IMR-90 (cell line): ENCODE results near the gene DBNDD1. TPM values are rescaled to one million over a fixed set of nuclear protein-coding genes. Genes with fewer than 3 reads are reported as not detected.
A peak's percentile ranks its signal among the peaks of the same experiment; 100 is the strongest.

ENCODE experiments used
- ATAC-seq: fragments of 200-7000 bp; cut with Tn5 transposase; 2 replicates; pipeline ENCODE4 v1.9.1; 2020; ENCODE audit warnings: low read depth, mild to moderate bottlenecking, moderate library complexity
- BruUV-seq: library from RNA; stranded (reverse); fragments of 400-500 nt; replicated peaks from 2 replicates; lab custom pipeline; 2021; lab: Mats Ljungman, UMichigan
- CTCF ChIA-PET: fragments of 300-600 bp; formaldehyde crosslinking; extraction: SDS; loops from one replicate; lab custom pipeline; 2021; ENCODE audit warnings: antibody characterized with exemption; lab: Yijun Ruan, JAX
- POLR2A ChIA-PET: fragments of 300-600 bp; sonication (Branson Sonifier 250); formaldehyde crosslinking; loops from one replicate; lab custom pipeline; 2022; ENCODE audit warnings: antibody characterized with exemption; ENCODE audit not compliant: unreplicated experiment; lab: Charles Lee
- DNase-seq: peaks from one replicate; pipeline ENCODE4 v3.0.0; 2013
- H2AFZ ChIP-seq: replicated peaks from 2 replicates; pipeline ENCODE3; 2013; ENCODE audit warnings: low read length, mild to moderate bottlenecking; ENCODE audit not compliant: poor library complexity
- H2AK5ac ChIP-seq: 2 replicates; pipeline ENCODE4 v1.6.1; 2013; ENCODE audit warnings: low read depth, low read length, inconsistent platforms
- H2AK9ac ChIP-seq: replicated peaks from 2 replicates; pipeline ENCODE3; 2013; ENCODE audit warnings: mild to moderate bottlenecking, low read depth, low read length, moderate library complexity; ENCODE audit not compliant: poor library complexity
- H2BK120ac ChIP-seq: 2 replicates; pipeline ENCODE4 v1.6.1; 2013; ENCODE audit warnings: low read depth, low read length, inconsistent platforms
- H2BK15ac ChIP-seq: 3 replicates; pipeline ENCODE4 v1.6.1; 2013; ENCODE audit warnings: low read depth, low read length, inconsistent platforms
- H2BK20ac ChIP-seq: 2 replicates; pipeline ENCODE4 v1.6.1; 2013; ENCODE audit warnings: low read depth, mild to moderate bottlenecking, inconsistent platforms, low read length, moderate library complexity
- H2BK5ac ChIP-seq: 2 replicates; pipeline ENCODE4 v1.6.1; 2013; ENCODE audit warnings: mild to moderate bottlenecking, low read depth, low read length, inconsistent platforms; ENCODE audit not compliant: poor library complexity, severe bottlenecking
- H3K14ac ChIP-seq: replicated peaks from 2 replicates; pipeline ENCODE4 v1.6.1; 2013; ENCODE audit warnings: low read depth, low read length, inconsistent platforms
- H3K18ac ChIP-seq: 2 replicates; pipeline ENCODE4 v1.6.1; 2013; ENCODE audit warnings: low read depth, low read length, control low read depth
- H3K23ac ChIP-seq: 2 replicates; pipeline ENCODE4 v1.6.1; 2013; ENCODE audit warnings: low read depth, low read length, inconsistent platforms
- H3K27ac ChIP-seq: 2 replicates; pipeline ENCODE4 v1.5.1; 2013; ENCODE audit warnings: mild to moderate bottlenecking, control low read depth, low read length; ENCODE audit not compliant: insufficient read depth
- H3K27me3 ChIP-seq: 2 replicates; pipeline ENCODE4 v1.6.1; 2013; ENCODE audit warnings: low read length; ENCODE audit not compliant: control insufficient read depth, insufficient read depth
- H3K36me3 ChIP-seq: 2 replicates; pipeline ENCODE4 v1.6.1; 2013; ENCODE audit warnings: low read length, mixed read lengths; ENCODE audit not compliant: control insufficient read depth, insufficient read depth
- H3K4ac ChIP-seq: 2 replicates; pipeline ENCODE4 v1.6.1; 2013; ENCODE audit warnings: low read depth, low read length, inconsistent platforms
- H3K4me1 ChIP-seq: 2 replicates; pipeline ENCODE4 v1.6.1; 2013; ENCODE audit warnings: low read length, mixed read lengths; ENCODE audit not compliant: control insufficient read depth, insufficient read depth
- H3K4me2 ChIP-seq: 2 replicates; pipeline ENCODE4 v1.6.1; 2013; ENCODE audit warnings: low read depth, mild to moderate bottlenecking, control low read depth, low read length, moderate library complexity
- H3K4me3 ChIP-seq: 2 replicates; pipeline ENCODE4 v1.5.1; 2013; ENCODE audit warnings: low read depth, mild to moderate bottlenecking, control low read depth, low read length, moderate library complexity; ENCODE audit not compliant: insufficient read depth
- H3K56ac ChIP-seq: 2 replicates; pipeline ENCODE4 v1.6.1; 2013; ENCODE audit warnings: low read length, inconsistent platforms; ENCODE audit not compliant: insufficient read depth; ENCODE audit errors: extremely low read depth
- H3K79me1 ChIP-seq, 2 experiments: 2 replicates each; pipeline ENCODE4 v1.6.1; 2013; ENCODE audit warnings: low read length in 2 of 2, inconsistent platforms in 1 of 2, low read depth in 1 of 2
- H3K9ac ChIP-seq: 2 replicates; pipeline ENCODE4 v1.6.1; 2013; ENCODE audit warnings: low read depth, low read length, control low read depth
- H3K9me1 ChIP-seq: 2 replicates; pipeline ENCODE4 v1.6.1; 2013; ENCODE audit warnings: low read length, inconsistent platforms; ENCODE audit not compliant: insufficient read depth
- H3K9me3 ChIP-seq: 2 replicates; pipeline ENCODE4 v1.6.1; 2013; ENCODE audit warnings: low read length; ENCODE audit not compliant: control insufficient read depth, insufficient read depth
- H4K20me1 ChIP-seq: 2 replicates; pipeline ENCODE4 v1.6.1; 2013; ENCODE audit warnings: low read length, inconsistent platforms; ENCODE audit not compliant: insufficient read depth
- H4K5ac ChIP-seq: 2 replicates; pipeline ENCODE4 v1.6.1; 2013; ENCODE audit warnings: mild to moderate bottlenecking, low read depth, low read length, control low read depth
- H4K8ac ChIP-seq, 2 experiments: 2 replicates each; pipeline ENCODE4 v1.6.1; 2013; ENCODE audit warnings: low read depth in 2 of 2, low read length in 2 of 2, control low read depth in 1 of 2, inconsistent platforms in 1 of 2
- H4K91ac ChIP-seq: 2 replicates; pipeline ENCODE4 v1.6.1; 2013; ENCODE audit warnings: low read depth, low read length, inconsistent platforms; ENCODE audit not compliant: insufficient read depth
- BHLHE40 ChIP-seq: fragments of 150-350 bp; IDR thresholded peaks from 2 replicates; pipeline ENCODE4 v1.6.1; 2016; ENCODE audit warnings: mild to moderate bottlenecking, low read depth, low read length
- CEBPB ChIP-seq: IDR thresholded peaks from 2 replicates; pipeline ENCODE4 v1.6.1; 2012; ENCODE audit warnings: low read depth, low read length, improper control_type of control experiment
- CHD1 ChIP-seq: IDR thresholded peaks from 2 replicates; pipeline ENCODE4 v1.6.1; 2012; ENCODE audit warnings: low read depth, low read length, improper control_type of control experiment
- RAD21 ChIP-seq: IDR thresholded peaks from 2 replicates; pipeline ENCODE4 v1.6.1; 2012; ENCODE audit warnings: low read length, improper control_type of control experiment
- RCOR1 ChIP-seq: IDR thresholded peaks from 2 replicates; pipeline ENCODE4 v1.6.1; 2012; ENCODE audit warnings: mild to moderate bottlenecking, low read length, improper control_type of control experiment; ENCODE audit not compliant: insufficient replicate concordance
- SMC3 ChIP-seq: fragments of 150-350 bp; IDR thresholded peaks from 2 replicates; pipeline ENCODE4 v1.6.1; 2016; ENCODE audit warnings: low read depth, mild to moderate bottlenecking, antibody characterized with exemption, low read length, moderate library complexity
- WGBS, 2 experiments: methylation state at CpG; one replicate each; pipeline versions ENCODE4 v1.1.5 to v1.1.7; 2013; ENCODE audit warnings: missing lambda C conversion rate in 2 of 2; ENCODE audit not compliant: insufficient read length in 1 of 2; ENCODE audit errors: extremely low coverage in 2 of 2; 5-methylcytosine and 5-hydroxymethylcytosine counted together
- dilution Hi-C: fragments of 300-500 bp; cut with HindIII; formaldehyde crosslinking; loops from one replicate; pipeline ENCODE4 v1.14.3; 2018; ENCODE audit warnings: low sequenced_read_pairs; ENCODE audit not compliant: unreplicated experiment
- in situ Hi-C: fragments of 300-500 bp; cut with MboI; formaldehyde crosslinking; loops from 3 replicates; pipeline ENCODE4 v1.14.3; 2019; ENCODE audit warnings: low sequenced_read_pairs, inconsistent platforms, mixed read lengths
- intact Hi-C: fragments of 100-400 bp; cut with micrococcal nuclease; formaldehyde crosslinking; loops from 2 replicates; pipeline ENCODE4 v1.10.0; 2022
- polyA plus RNA-seq, 3 experiments: library from polyadenylated mRNA; depleted of rRNA; stranded (reverse); fragments of >200 nt; gene quantifications; 2 replicates each; pipeline ENCODE4 v1.2.3, GENCODE V29; 2012; ENCODE audit warnings: low replicate concordance in 1 of 3
- total RNA-seq: library from RNA; depleted of rRNA; stranded (reverse); fragments of >200 nt; gene quantifications from 2 replicates; pipeline ENCODE4 v1.2.3, GENCODE V29; 2012

Gene DBNDD1
- total and polyA plus RNA-seq, 2 of the 4 experiments (the other 2 are of a cell fraction) = 3.4 to 23.0 TPM

DNA sequence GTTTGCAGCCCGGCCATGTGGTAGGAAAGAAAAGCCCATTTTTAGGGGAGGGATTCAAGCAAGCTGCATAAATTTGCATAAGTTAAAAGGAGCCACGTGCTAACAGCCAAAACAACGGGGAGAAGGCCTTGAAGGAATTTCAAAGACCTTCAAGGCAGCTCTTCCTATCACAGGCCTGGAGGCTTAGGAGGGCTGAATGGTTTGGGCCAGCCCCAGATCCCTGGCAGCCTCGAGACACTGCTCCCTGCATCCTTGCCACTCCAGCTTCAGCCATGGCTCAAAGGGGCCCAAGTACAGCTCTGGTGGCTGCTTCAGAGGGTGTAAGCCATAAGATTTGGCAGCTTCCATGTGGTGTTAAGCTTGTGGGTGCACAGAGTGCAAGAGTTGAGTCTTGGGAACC is 35.3 kb upstream of the DBNDD1 start:
- in situ Hi-C loops = no loop called here
- Histone ChIP-seq H4K8ac (no peak overlapping the region), H2BK5ac (no peak overlapping the region), H3K14ac (no peak overlapping the region), H3K23ac (no peak overlapping the region), H3K79me1 (no peaks in the 10 kb centered on the region), H3K4me2 (no peak overlapping the region), H2AK5ac (no peak overlapping the region), H3K18ac (no peak overlapping the region), H2BK20ac (no peak overlapping the region), H4K20me1 (no peaks in the 10 kb centered on the region), H3K27me3 (no peaks in the 10 kb centered on the region), H3K56ac (no peak overlapping the region), H2AFZ (no peak overlapping the region), H3K36me3 (no peaks in the 10 kb centered on the region), H3K4ac (no peak overlapping the region), H4K91ac (no peak overlapping the region), H2BK15ac (no peak overlapping the region), H3K27ac (no peak overlapping the region), H3K4me3 (no peak overlapping the region), H4K5ac (no peak overlapping the region), H3K9me3 (peaks cover 9% of the 10 kb centered on the region), H2AK9ac (peak overlapping the region; percentile 65), H3K9me1 (no peaks in the 10 kb centered on the region), H3K4me1 (peaks cover 7% of the 10 kb centered on the region), H3K9ac (no peak overlapping the region), H2BK120ac (no peak overlapping the region)
- dilution Hi-C loops = no loop called here
- POLR2A ChIA-PET = no interaction called here
- no peak for DNase-seq
- BruUV-seq = no TSS peak
- intact Hi-C loops = no loop called here
- 80% methylated on average over 1 of the region's 4 CpGs; no CpG with 5 or more reads in 1 of the 2 experiments for WGBS, 2 experiments
- TF ChIP-seq BHLHE40 (no peak), CEBPB (no peak), SMC3 (no peak), RAD21 (no peak), RCOR1 (no peak), CHD1 (no peak)
- no peak for ATAC-seq
- CTCF ChIA-PET = no interaction called here
